Erythroblast (primary cell): ENCODE measurements around the gene UBE2L6.

Source experiments
- GATA1 ChIP-seq: IDR thresholded peaks from 2 replicates; pipeline ENCODE4 v1.6.1; 2011; ENCODE audit warnings: low read depth, mild to moderate bottlenecking, control low read depth, low read length, moderate library complexity
- POLR2A ChIP-seq: IDR thresholded peaks from 2 replicates; pipeline ENCODE4 v1.6.1; 2011; ENCODE audit warnings: mild to moderate bottlenecking, low read length

DNA sequence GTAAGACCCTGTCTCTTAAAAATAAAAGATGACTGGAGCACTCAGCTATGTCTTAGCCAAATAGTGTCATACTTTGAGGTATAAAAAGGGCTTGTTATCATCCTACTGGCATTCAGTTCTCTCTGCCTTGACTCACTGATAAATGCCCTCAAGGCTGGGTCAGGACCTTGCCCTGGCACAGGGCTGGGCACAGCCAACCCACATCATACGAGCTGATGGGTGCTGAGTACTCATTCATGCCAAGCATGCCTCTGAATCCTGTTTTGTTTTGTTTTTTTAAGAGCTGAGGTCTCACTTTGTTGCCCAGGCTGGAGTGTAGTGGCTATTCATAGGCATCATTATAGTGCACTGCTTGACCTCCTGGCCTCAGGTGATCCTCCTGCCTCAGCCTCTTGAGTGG is 28.1 kb downstream of the UBE2L6 start:
- TF ChIP-seq POLR2A (no peak), GATA1 (no peak)
